Brain microvascular endothelial cell (primary cell): ENCODE measurements around the gene CLBA1.
"Not testable (repeated sequence)": the region's sequence is repeated elsewhere in the genome, so short reads cannot be mapped to it uniquely, and the experiment has no call there.

ENCODE experiments used
- DNase-seq: peaks from one replicate; pipeline ENCODE4 v3.0.0-alpha.2; 2020
- H3K27ac ChIP-seq: fragments of 250-450 bp; sonication (Bioruptor Pico); 2 replicates; pipeline ENCODE4 v1.5.1; 2020; ENCODE audit warnings: mild to moderate bottlenecking, moderate library complexity
- H3K27me3 ChIP-seq: fragments of 250-450 bp; sonication (Bioruptor Pico); replicated peaks from 2 replicates; pipeline ENCODE4 v1.5.1; 2020; ENCODE audit warnings: mild to moderate bottlenecking
- H3K36me3 ChIP-seq: fragments of 250-450 bp; sonication (Bioruptor Pico); replicated peaks from 2 replicates; pipeline ENCODE4 v1.5.1; 2020; ENCODE audit warnings: mild to moderate bottlenecking
- H3K4me3 ChIP-seq: 2 replicates; pipeline ENCODE4 v1.5.1; 2011; ENCODE audit warnings: low read depth, mild to moderate bottlenecking, control low read depth, low read length, moderate library complexity
- in situ Hi-C: cut with HindIII; loops from 2 replicates; pipeline ENCODE4 v1.10.0; 2017; ENCODE audit warnings: low sequenced_read_pairs, low pct_ligation_motif_present
- TF ChIP-seq, protein P1 (sequence below): IDR thresholded peaks from 2 replicates; pipeline ENCODE4 v1.5.1; 2011; ENCODE audit warnings: low read depth, mild to moderate bottlenecking, moderate library complexity, low read length, control low read depth, inconsistent platforms; ENCODE audit errors: missing control alignments

CLBA1 gene

GRCh38 chr14:105034315-105035039 is 48.9 kb downstream of the CLBA1 start:
- in situ Hi-C loops = no loop called here
- TF ChIP-seq, protein P1, sequence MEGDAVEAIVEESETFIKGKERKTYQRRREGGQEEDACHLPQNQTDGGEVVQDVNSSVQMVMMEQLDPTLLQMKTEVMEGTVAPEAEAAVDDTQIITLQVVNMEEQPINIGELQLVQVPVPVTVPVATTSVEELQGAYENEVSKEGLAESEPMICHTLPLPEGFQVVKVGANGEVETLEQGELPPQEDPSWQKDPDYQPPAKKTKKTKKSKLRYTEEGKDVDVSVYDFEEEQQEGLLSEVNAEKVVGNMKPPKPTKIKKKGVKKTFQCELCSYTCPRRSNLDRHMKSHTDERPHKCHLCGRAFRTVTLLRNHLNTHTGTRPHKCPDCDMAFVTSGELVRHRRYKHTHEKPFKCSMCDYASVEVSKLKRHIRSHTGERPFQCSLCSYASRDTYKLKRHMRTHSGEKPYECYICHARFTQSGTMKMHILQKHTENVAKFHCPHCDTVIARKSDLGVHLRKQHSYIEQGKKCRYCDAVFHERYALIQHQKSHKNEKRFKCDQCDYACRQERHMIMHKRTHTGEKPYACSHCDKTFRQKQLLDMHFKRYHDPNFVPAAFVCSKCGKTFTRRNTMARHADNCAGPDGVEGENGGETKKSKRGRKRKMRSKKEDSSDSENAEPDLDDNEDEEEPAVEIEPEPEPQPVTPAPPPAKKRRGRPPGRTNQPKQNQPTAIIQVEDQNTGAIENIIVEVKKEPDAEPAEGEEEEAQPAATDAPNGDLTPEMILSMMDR = no peak
- Histone ChIP-seq H3K4me3 (peak overlapping the region; percentile 53), H3K36me3 (no peaks in the 10 kb centered on the region), H3K27me3 (no peaks in the 10 kb centered on the region), H3K27ac (no peak overlapping the region)
- DNase-seq = no peak

DNA sequence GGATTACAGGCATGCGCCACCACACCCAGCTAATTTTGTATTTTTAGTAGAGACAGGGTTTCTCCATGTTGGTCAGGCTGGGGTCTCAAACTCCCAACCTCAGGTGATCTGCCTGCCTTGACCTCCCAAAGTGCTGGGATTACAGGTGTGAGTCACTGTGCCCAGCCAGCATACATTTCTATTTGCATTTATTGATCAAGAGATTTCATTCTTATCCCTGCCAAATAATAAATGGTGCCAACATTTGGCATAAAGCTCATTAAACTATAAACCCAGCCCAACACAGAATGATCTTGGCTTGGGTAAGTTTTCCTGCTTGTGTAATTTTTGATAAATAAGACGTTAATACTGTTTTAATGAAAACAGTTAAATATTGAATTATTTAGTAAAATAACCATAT is 50.0 kb downstream of the CLBA1 start:
- H3K4me3 ChIP-seq, H3K27ac ChIP-seq, H3K27me3 ChIP-seq, DNase-seq, H3K36me3 ChIP-seq, in situ Hi-C loops: not testable (repeated sequence)

DNA sequence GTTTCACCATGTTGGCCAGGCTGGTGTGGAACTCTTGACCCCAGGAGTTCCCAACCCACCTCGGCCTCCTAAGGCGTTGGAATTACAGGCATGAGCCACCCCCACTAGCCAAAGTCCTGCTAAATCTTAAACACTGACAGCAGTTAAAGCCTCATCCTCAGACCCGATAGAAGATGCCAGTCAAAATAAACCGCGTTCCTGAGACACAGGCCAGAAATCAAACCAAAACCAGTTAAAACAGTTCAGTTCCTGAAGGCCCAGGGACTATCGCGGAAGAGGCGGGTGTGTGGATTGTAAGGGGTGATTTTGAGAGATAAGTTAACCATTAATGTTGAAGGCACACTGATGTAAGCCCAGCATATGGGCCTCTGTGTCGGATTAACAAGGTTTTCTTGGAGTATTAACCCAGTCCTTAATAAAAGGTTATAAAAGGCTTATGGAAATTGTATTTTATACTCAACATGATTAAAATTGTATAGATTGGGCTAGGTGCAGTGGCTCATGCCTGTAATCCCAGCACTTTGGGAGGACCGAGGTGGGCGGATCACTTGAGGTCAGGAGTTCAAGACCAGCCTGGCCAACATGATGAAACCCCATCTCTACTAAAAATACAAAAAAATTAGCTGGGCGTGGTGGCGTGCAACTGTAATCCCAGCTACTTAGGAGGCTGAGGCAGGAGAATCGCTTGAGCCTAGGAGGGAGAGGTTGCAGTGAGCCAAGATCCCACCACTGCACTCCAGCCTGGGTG is 54.0 kb downstream of the CLBA1 start:
- H3K27ac ChIP-seq = no peak overlapping the region
- no peak overlapping the region for H3K4me3 ChIP-seq
- no peaks in the 10 kb centered on the region for H3K27me3 ChIP-seq
- TF ChIP-seq, protein P1 = no peak
- H3K36me3 ChIP-seq = no peaks in the 10 kb centered on the region
- no peak for DNase-seq
- in situ Hi-C loops = no loop called here

- TF ChIP-seq, protein P1 = no peak
- in situ Hi-C loops = no loop called here
- no peaks in the 10 kb centered on the region for H3K27me3 ChIP-seq
- H3K4me3 ChIP-seq = no peak overlapping the region
- H3K27ac ChIP-seq = no peak overlapping the region
- no peak for DNase-seq
- H3K36me3 ChIP-seq = no peaks in the 10 kb centered on the region
Observed at GRCh38 chr14:105041841-105042765, 56.5 kb downstream of the CLBA1 start.

- in situ Hi-C loops = no loop called here
Observed at GRCh38 chr14:105042813-105043212, 57.2 kb downstream of the CLBA1 start.

More at GRCh38 chr14:105042813-105043212, 57.2 kb downstream of the CLBA1 start:
- Histone ChIP-seq H3K27ac (no peak overlapping the region), H3K4me3 (no peak overlapping the region), H3K27me3 (no peaks in the 10 kb centered on the region), H3K36me3 (no peaks in the 10 kb centered on the region)
- no peak for DNase-seq
- TF ChIP-seq, protein P1 = no peak
